ENCODE measurements around the gene P4HB. TPM values are rescaled to one million over a fixed set of nuclear protein-coding genes. Genes with fewer than 3 reads are reported as not detected.
A peak's percentile ranks its signal among the peaks of the same experiment; 100 is the strongest.

P4HB gene
- total and polyA plus RNA-seq, 8 donors: 485 to 935 (median 547) TPM

DNA sequence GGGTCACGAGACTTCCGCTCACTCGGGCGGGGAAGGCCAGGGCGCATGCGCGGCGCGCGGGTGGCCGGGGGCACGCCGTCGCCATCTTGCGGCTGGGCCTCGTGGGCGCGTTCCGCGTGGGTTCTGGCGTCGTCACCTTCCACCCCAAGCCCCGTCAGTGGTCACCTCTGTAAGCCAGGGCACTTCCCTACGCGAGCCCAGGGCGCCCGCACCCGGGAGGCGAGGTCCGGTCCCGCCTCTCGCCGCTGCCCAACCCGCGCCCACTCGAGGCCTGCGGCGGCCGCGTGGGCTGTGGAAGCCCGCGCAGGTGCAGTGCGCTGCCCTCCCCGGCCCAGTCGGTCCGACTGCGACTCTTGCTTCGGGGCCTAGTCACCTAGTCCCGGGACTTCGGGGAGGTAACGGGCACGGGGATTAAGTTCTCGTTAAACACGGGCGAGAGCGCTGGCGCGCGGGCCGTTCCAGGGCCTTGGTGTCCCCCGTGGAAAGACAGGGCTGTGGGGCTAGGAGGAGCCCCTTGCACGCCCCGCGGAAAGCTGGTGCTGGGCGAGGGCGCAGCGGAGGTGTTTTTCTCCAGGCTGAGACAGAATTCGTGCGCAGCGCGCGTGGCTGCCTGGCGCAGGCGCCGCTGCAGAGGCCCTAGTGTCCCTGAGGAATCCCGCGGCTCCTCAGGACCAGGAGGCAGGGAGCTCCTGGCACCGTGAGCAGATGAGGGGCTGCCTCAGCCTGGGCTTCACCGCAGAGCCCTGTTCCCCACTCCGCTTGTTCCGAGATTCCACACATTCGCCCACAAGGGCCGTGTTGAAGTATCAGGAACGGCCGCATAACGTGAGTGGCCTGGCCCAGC is 11.3 kb upstream of the P4HB start:
- Histone ChIP-seq H3K36me3 (peaks cover 4 to 36% of the 10 kb centered on the region in 2 donors), H3K4me3 (peak overlapping the region; percentile 90 to 97), H3K27ac (peak overlapping the region; percentile 97 to 98), H3K27me3 (no peaks in the 10 kb centered on the region), H3K4me1 (peaks cover 15 to 54% of the 10 kb centered on the region in 2 donors), H3K9me3 (no peaks in the 10 kb centered on the region)
- TF ChIP-seq, protein P1, sequence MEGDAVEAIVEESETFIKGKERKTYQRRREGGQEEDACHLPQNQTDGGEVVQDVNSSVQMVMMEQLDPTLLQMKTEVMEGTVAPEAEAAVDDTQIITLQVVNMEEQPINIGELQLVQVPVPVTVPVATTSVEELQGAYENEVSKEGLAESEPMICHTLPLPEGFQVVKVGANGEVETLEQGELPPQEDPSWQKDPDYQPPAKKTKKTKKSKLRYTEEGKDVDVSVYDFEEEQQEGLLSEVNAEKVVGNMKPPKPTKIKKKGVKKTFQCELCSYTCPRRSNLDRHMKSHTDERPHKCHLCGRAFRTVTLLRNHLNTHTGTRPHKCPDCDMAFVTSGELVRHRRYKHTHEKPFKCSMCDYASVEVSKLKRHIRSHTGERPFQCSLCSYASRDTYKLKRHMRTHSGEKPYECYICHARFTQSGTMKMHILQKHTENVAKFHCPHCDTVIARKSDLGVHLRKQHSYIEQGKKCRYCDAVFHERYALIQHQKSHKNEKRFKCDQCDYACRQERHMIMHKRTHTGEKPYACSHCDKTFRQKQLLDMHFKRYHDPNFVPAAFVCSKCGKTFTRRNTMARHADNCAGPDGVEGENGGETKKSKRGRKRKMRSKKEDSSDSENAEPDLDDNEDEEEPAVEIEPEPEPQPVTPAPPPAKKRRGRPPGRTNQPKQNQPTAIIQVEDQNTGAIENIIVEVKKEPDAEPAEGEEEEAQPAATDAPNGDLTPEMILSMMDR (IDR thresholded peaks at IDR 0.05): no peak
- intact Hi-C loops (cut with DNase I): no loop called here
- DNase-seq (peak; percentile 86 to 98 (median 94)), ATAC-seq (peak; percentile 67)

DNA sequence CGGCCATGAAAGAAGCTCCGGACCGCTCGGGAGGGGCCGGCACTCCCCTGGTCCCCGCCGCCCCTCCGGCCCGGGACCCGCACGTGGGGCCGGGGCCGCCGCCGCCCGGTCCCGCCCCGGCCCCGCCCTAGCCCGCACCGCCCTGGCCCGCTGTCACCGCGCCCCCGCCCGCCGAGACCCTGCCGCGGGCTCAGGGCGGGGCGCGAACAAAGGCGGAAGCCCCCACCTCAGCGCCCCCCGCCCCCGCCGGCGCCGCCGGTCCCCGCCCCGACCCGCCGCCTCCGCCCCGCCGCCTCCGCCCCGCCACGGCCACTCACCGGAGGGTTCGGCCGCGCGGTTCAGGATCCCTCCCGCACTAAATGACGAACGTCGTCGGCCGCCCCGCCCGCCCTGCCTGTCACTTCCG is 10.6 kb upstream of the P4HB start, which contains the start of gene ARHGDIA:
ARHGDIA (minus strand) TSS at position 357 of the 406 bp plus-strand sequence. CDS start 1,407 bp downstream, outside the sequence.
- peak within 1 kb of the TSS; percentile 90 to 97 for H3K4me3 ChIP-seq
- H3K9me3 ChIP-seq: no peaks in the 10 kb centered on the region
- DNase-seq: no peak
- TF ChIP-seq, protein P1 (IDR thresholded peaks at IDR 0.05): no peak
- intact Hi-C loops (cut with DNase I): no loop called here
- peak within 1 kb of the TSS; percentile 97 to 98 for H3K27ac ChIP-seq
- H3K36me3 ChIP-seq: peaks cover 4 to 39% of the 10 kb centered on the region in 2 donors
- H3K27me3 ChIP-seq: no peaks in the 10 kb centered on the region
- no peak for ATAC-seq
- H3K4me1 ChIP-seq: peaks cover 15 to 60% of the 10 kb centered on the region in 2 donors

DNA sequence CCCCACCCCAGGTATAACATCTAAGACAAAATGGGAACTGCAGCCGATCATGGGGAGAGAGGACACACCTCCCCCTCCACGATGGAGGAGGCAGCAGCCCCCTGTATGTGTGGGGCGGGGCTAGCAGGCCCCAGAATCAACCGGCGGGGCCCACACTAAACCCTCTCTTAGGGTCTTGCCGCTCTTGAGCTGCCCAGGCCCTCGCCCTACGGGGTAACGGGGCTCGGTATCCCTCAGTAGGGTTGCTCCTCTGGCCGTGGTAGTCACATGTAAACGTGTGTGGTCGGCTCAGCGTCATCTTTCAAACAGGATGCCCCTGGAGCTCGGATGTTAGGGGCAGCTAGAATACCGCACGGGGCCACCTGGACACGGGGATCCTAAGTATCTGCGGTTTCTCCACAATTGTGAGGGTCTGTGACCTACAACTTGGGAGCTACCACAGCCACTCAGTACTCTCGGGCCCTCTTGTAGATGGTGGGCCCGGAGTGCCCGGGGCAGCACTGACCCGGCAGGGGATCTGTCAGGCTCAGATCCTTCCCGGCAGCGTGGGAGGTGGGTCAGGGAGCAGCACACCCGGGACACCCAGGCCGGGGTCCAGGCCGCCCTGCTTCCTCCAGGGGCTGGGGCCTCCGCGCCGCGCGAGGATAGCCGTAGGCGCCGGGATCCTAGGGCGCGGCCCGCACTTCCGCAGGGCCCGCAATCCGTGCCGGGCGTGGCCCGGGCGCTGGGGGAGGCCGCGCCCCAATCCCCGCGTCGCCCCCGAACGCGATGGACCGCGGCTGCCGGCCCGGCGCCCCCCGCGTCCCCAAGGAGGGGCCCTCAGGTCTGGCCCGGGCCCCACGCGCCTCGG is 10.0 kb upstream of the P4HB start:
- Histone ChIP-seq H3K36me3 (peaks cover 4 to 45% of the 10 kb centered on the region in 2 donors), H3K27me3 (no peaks in the 10 kb centered on the region), H3K9me3 (no peaks in the 10 kb centered on the region), H3K4me1 (peaks cover 18 to 66% of the 10 kb centered on the region in 2 donors), H3K4me3 (peak overlapping the region; percentile 69 to 97), H3K27ac (peak overlapping the region; percentile 97 to 98)
- TF ChIP-seq, protein P1 (IDR thresholded peaks at IDR 0.05): no peak
- intact Hi-C loops (cut with DNase I): no loop called here
- ATAC-seq (peak; percentile 8), DNase-seq (peak in 2 of 4 donors; percentile 43 to 88)

GRCh38 chr17:81869221-81870130 is 9.1 kb upstream of the P4HB start:
- H3K27me3 ChIP-seq: no peaks in the 10 kb centered on the region
- peaks cover 4 to 47% of the 10 kb centered on the region in 2 donors for H3K36me3 ChIP-seq
- intact Hi-C loops (cut with DNase I): no loop called here
- TF ChIP-seq, protein P1 (IDR thresholded peaks at IDR 0.05): peak; percentile 81 to 91
- H3K9me3 ChIP-seq: no peaks in the 10 kb centered on the region
- peak overlapping the region; percentile 97 to 98 for H3K27ac ChIP-seq
- peak; percentile 17 for ATAC-seq
- peak overlapping the region; percentile 69 to 97 for H3K4me3 ChIP-seq
- H3K4me1 ChIP-seq: peaks cover 18 to 75% of the 10 kb centered on the region in 2 donors
- peak in 2 of 4 donors; percentile 38 to 52 for DNase-seq
